GM23338 (cell line): Measurements from ENCODE around the gene CENPN. TPM values are rescaled to one million over a fixed set of nuclear protein-coding genes. Genes with fewer than 3 reads are reported as not detected.

Experiments used
- ATAC-seq: fragments of 200-7000 bp; cut with Tn5 transposase; 3 replicates; pipeline ENCODE4 v1.9.1; 2020
- DNase-seq: peaks from one replicate; pipeline ENCODE4 v3.0.0-alpha.2; 2015; ENCODE audit warnings: low spot score
- H2AFZ ChIP-seq: fragments of 200-600 bp; sonication (generic); 2 replicates; pipeline ENCODE4 v1.8.0; 2016; ENCODE audit warnings: antibody characterized with exemption, mild to moderate bottlenecking, moderate library complexity
- H3F3A ChIP-seq: fragments of 200-600 bp; sonication (generic); replicated peaks from 2 replicates; pipeline ENCODE4 v1.8.0; 2017; ENCODE audit warnings: antibody characterized with exemption, mixed run types, low read depth
- H3K27ac ChIP-seq: fragments of 200-600 bp; sonication (generic); 2 replicates; pipeline ENCODE4 v1.6.1; 2016; ENCODE audit warnings: low read depth
- H3K27me3 ChIP-seq: fragments of 200-600 bp; sonication (generic); 2 replicates; pipeline ENCODE4 v1.8.0; 2016; ENCODE audit warnings: mild to moderate bottlenecking, mixed run types, moderate library complexity; ENCODE audit not compliant: insufficient read depth
- H3K36me3 ChIP-seq: fragments of 200-600 bp; sonication (generic); 2 replicates; pipeline ENCODE4 v1.8.0; 2016; ENCODE audit warnings: mild to moderate bottlenecking; ENCODE audit not compliant: insufficient read depth
- H3K4me1 ChIP-seq: fragments of 200-600 bp; sonication (generic); 2 replicates; pipeline ENCODE4 v1.8.0; 2016; ENCODE audit warnings: mild to moderate bottlenecking, moderate library complexity; ENCODE audit not compliant: insufficient read depth
- H3K4me2 ChIP-seq: fragments of 200-600 bp; sonication (generic); 2 replicates; pipeline ENCODE4 v1.7.1; 2017; ENCODE audit warnings: mixed run types
- H3K4me3 ChIP-seq: fragments of 200-600 bp; sonication (generic); 2 replicates; pipeline ENCODE4 v1.6.1; 2016; ENCODE audit warnings: mixed run types
- H3K79me2 ChIP-seq: fragments of 200-600 bp; sonication (generic); replicated peaks from 2 replicates; pipeline ENCODE4 v1.8.0; 2017; ENCODE audit warnings: mild to moderate bottlenecking; ENCODE audit not compliant: insufficient read depth
- H3K9me2 ChIP-seq: fragments of 200-600 bp; sonication (generic); 2 replicates; pipeline ENCODE4 v1.8.0; 2017; ENCODE audit not compliant: insufficient read depth
- H4K20me1 ChIP-seq: fragments of 200-600 bp; sonication (generic); replicated peaks from 2 replicates; pipeline ENCODE4 v1.8.0; 2017; ENCODE audit warnings: mild to moderate bottlenecking; ENCODE audit not compliant: insufficient read depth
- H3K27ac Mint-ChIP-seq: 2 replicates; pipeline ENCODE4 v1.8.0; 2020; ENCODE audit warnings: inconsistent platforms, mild to moderate bottlenecking, moderate library complexity, mixed read lengths
- H3K27me3 Mint-ChIP-seq: 3 replicates; pipeline ENCODE4 v1.8.0; 2022; ENCODE audit warnings: low read depth, mild to moderate bottlenecking, moderate library complexity, mixed read lengths, inconsistent platforms; ENCODE audit not compliant: insufficient read depth, poor library complexity
- H3K36me3 Mint-ChIP-seq: 3 replicates; pipeline ENCODE4 v1.8.0; 2021; ENCODE audit warnings: low read depth, mild to moderate bottlenecking, inconsistent platforms, moderate library complexity, mixed read lengths
- H3K4me1 Mint-ChIP-seq: 3 replicates; pipeline ENCODE4 v1.8.0; 2020; ENCODE audit warnings: mild to moderate bottlenecking, inconsistent platforms, mixed read lengths
- H3K4me3 Mint-ChIP-seq: 3 replicates; pipeline ENCODE4 v1.8.0; 2021; ENCODE audit warnings: moderate library complexity, mild to moderate bottlenecking, inconsistent platforms, mixed read lengths
- H3K9me3 Mint-ChIP-seq: 3 replicates; pipeline ENCODE4 v1.8.0; 2020; ENCODE audit warnings: moderate library complexity, mild to moderate bottlenecking, inconsistent platforms, mixed read lengths
- ZNF331 ChIP-seq: fragments of 250-450 bp; sonication (Bioruptor Pico); IDR thresholded peaks from 2 replicates; pipeline ENCODE4 v1.5.0; 2020; ENCODE audit warnings: low read depth, mild to moderate bottlenecking, moderate library complexity
- polyA plus RNA-seq: library from polyadenylated mRNA; unstranded; fragments of >200 nt; fragmentation: Nextera tagmentation; extraction: Ambion mirVana; gene quantifications from 2 replicates; pipeline ENCODE4 v1.2.1, GENCODE V29; 2016
- total RNA-seq: library from RNA; depleted of rRNA; stranded (reverse); fragments of >200 nt; shearing (Covaris generic); gene quantifications from 2 replicates; pipeline ENCODE4 v1.2.3, GENCODE V29; 2014
- TF ChIP-seq, protein P1 (sequence below): IDR thresholded peaks from 2 replicates; pipeline ENCODE4 v1.6.1; 2016; ENCODE audit warnings: antibody characterized with exemption
- TF ChIP-seq, protein P2 (sequence below): fragments of 250-450 bp; sonication (Bioruptor Pico); IDR thresholded peaks from 2 replicates; pipeline ENCODE4 v1.5.0; 2020; ENCODE audit warnings: mild to moderate bottlenecking, moderate library complexity
- TF ChIP-seq, protein P3 (sequence below): IDR thresholded peaks from one replicate; pipeline ENCODE4 v1.6.1; 2018; ENCODE audit warnings: antibody characterized with exemption; ENCODE audit not compliant: unreplicated experiment

CENPN gene
- total and polyA plus RNA-seq, 2 experiments from 2014 or later, result 43.6 to 80.8 TPM

DNA sequence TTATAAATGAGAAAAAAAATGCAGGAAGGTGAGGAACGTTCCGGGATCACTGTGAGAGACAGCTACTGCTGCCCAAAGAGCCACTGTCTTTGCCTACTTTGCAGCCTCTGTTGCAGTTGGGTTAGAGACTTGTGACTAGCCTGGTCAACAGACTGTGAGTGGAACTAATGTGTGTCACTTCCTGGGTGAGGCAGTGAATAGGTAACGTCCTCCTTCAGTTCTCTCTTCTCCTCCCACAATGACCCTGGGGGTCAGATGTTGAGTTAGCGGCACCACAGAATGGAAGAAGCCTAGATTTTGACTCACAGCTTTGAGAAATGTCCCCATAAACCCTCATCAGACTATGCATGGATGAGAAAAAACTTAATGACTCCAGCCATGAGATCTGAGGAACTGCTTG, 64.8 kb downstream of the CENPN start (continued):
- TF ChIP-seq, protein P1, sequence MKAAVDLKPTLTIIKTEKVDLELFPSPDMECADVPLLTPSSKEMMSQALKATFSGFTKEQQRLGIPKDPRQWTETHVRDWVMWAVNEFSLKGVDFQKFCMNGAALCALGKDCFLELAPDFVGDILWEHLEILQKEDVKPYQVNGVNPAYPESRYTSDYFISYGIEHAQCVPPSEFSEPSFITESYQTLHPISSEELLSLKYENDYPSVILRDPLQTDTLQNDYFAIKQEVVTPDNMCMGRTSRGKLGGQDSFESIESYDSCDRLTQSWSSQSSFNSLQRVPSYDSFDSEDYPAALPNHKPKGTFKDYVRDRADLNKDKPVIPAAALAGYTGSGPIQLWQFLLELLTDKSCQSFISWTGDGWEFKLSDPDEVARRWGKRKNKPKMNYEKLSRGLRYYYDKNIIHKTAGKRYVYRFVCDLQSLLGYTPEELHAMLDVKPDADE, result no peak
- no peak for TF ChIP-seq ZNF331 (CRISPR knock-in tag)

DNA sequence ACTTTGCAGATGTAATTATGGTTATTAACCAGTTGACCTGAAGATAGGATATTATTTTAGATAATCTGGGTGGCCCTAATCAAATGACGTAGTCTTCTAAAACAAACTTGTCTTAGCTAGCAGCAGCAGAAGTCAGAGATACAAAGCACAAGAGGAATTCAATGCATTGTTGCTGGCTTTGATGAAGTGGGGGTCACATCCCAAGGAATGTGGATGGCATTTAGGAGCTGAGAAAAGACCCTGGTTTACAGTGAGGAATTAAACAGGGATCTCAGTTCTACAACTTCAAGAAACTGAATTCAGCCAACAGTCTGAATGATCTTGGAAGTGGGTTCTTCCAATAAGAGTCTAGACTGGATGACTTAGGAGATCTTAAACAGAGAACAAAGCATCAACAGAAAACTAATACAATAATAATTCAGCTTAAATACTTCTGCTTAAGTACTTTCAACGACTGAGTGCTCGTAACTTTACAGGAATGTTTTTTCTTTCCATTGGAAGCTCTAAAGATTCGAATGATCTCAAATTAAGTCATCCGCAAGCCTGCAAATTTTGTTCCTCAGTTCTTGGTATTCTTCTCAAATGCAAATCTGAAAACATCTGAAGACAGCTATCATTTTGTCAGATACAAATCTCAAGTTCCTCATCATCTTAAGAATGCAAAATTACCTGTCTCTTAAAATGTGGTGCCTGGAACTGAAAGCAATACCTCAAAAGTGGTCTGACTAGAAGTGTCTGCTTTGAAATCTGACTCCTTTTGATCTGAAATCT, 66.7 kb downstream of the CENPN start:
- peaks cover 6% of the 10 kb centered on the region for H3K27me3 Mint-ChIP-seq

DNA sequence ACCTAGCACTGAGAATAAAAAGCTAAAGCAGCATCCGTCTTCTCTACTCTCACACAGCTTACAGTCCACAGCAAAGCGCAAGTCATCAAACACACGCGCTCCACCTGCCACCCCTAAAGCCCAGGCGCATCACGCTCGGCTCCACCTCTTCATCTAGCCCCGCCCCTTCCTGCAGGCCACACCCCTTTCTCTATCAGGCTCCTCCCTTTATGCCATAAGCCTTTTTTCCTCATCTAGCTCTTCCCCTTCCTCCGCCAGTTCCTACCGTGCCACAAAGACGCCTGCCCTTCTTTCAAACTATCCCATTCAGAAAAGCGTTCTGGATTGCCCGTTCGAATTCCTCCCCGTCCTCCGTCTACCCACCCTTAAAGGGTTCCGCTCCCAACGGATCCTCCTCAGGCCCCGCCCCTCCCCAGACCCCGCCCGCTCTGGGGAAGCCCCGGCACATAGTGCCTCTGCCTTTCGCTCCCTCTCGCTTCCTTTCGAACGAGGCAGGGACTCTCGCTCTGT, 69.6 kb downstream of the CENPN start:
- ATAC-seq (peak; percentile 84), DNase-seq (peak; percentile 88)
- H4K20me1 ChIP-seq, result no peaks in the 10 kb centered on the region
- H3K4me1 ChIP-seq, result peaks cover 19% of the 10 kb centered on the region
- H3K4me3 ChIP-seq, result peak overlapping the region; percentile 89
- H3K4me1 Mint-ChIP-seq, result peaks cover 7% of the 10 kb centered on the region; the same call in 2 of the 3 replicates
- H3K4me2 ChIP-seq, result peak overlapping the region; percentile 91
- no peaks in the 10 kb centered on the region for H3K27me3 ChIP-seq
- no peaks in the 10 kb centered on the region for H3K9me2 ChIP-seq
- peaks cover 4% of the 10 kb centered on the region for H3K36me3 Mint-ChIP-seq
- H3F3A ChIP-seq, result no peaks in the 10 kb centered on the region
- no peak overlapping the region for H3K27ac Mint-ChIP-seq
- no peaks in the 10 kb centered on the region for H3K36me3 ChIP-seq
- peaks cover 6% of the 10 kb centered on the region for H3K27me3 Mint-ChIP-seq
- H3K27ac ChIP-seq, result peak overlapping the region; percentile 82
- H2AFZ ChIP-seq, result peak overlapping the region; percentile 96
- no peaks in the 10 kb centered on the region for H3K79me2 ChIP-seq
- no peak overlapping the region for H3K4me3 Mint-ChIP-seq
- H3K9me3 Mint-ChIP-seq, result no peaks in the 10 kb centered on the region
- TF ChIP-seq, protein P2, sequence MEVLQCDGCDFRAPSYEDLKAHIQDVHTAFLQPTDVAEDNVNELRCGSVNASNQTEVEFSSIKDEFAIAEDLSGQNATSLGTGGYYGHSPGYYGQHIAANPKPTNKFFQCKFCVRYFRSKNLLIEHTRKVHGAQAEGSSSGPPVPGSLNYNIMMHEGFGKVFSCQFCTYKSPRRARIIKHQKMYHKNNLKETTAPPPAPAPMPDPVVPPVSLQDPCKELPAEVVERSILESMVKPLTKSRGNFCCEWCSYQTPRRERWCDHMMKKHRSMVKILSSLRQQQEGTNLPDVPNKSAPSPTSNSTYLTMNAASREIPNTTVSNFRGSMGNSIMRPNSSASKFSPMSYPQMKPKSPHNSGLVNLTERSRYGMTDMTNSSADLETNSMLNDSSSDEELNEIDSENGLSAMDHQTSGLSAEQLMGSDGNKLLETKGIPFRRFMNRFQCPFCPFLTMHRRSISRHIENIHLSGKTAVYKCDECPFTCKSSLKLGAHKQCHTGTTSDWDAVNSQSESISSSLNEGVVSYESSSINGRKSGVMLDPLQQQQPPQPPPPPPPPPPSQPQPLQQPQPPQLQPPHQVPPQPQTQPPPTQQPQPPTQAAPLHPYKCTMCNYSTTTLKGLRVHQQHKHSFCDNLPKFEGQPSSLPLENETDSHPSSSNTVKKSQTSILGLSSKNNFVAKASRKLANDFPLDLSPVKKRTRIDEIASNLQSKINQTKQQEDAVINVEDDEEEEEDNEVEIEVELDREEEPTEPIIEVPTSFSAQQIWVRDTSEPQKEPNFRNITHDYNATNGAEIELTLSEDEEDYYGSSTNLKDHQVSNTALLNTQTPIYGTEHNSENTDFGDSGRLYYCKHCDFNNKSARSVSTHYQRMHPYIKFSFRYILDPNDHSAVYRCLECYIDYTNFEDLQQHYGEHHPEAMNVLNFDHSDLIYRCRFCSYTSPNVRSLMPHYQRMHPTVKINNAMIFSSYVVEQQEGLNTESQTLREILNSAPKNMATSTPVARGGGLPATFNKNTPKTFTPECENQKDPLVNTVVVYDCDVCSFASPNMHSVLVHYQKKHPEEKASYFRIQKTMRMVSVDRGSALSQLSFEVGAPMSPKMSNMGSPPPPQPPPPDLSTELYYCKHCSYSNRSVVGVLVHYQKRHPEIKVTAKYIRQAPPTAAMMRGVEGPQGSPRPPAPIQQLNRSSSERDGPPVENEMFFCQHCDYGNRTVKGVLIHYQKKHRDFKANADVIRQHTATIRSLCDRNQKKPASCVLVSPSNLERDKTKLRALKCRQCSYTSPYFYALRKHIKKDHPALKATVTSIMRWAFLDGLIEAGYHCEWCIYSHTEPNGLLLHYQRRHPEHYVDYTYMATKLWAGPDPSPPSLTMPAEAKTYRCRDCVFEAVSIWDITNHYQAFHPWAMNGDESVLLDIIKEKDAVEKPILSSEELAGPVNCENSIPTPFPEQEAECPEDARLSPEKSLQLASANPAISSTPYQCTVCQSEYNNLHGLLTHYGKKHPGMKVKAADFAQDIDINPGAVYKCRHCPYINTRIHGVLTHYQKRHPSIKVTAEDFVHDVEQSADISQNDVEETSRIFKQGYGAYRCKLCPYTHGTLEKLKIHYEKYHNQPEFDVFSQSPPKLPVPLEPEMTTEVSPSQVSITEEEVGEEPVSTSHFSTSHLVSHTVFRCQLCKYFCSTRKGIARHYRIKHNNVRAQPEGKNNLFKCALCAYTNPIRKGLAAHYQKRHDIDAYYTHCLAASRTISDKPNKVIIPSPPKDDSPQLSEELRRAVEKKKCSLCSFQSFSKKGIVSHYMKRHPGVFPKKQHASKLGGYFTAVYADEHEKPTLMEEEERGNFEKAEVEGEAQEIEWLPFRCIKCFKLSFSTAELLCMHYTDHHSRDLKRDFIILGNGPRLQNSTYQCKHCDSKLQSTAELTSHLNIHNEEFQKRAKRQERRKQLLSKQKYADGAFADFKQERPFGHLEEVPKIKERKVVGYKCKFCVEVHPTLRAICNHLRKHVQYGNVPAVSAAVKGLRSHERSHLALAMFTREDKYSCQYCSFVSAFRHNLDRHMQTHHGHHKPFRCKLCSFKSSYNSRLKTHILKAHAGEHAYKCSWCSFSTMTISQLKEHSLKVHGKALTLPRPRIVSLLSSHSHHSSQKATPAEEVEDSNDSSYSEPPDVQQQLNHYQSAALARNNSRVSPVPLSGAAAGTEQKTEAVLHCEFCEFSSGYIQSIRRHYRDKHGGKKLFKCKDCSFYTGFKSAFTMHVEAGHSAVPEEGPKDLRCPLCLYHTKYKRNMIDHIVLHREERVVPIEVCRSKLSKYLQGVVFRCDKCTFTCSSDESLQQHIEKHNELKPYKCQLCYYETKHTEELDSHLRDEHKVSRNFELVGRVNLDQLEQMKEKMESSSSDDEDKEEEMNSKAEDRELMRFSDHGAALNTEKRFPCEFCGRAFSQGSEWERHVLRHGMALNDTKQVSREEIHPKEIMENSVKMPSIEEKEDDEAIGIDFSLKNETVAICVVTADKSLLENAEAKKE (CRISPR knock-in tag), result no peak

More for the DNA sequence above, 66.7 kb downstream of the CENPN start:
- DNase-seq (peak; percentile 69), ATAC-seq (no peak)
- no peaks in the 10 kb centered on the region for H3F3A ChIP-seq
- peak overlapping the region; percentile 16; the same call in 1 of the 2 replicates for H3K27ac ChIP-seq
- H3K27me3 ChIP-seq, result no peaks in the 10 kb centered on the region
- no peak overlapping the region for H2AFZ ChIP-seq
- H3K4me1 Mint-ChIP-seq, result peaks cover 7% of the 10 kb centered on the region; the same call in 2 of the 3 replicates
- H3K36me3 Mint-ChIP-seq, result no peaks in the 10 kb centered on the region
- no peaks in the 10 kb centered on the region for H3K9me3 Mint-ChIP-seq
- H3K4me3 Mint-ChIP-seq, result no peak overlapping the region
- H3K4me1 ChIP-seq, result peaks cover 19% of the 10 kb centered on the region
- 0 out of 2 replicates have a peak overlapping the region, but pooled peaks have one; percentile 2 for H3K27ac Mint-ChIP-seq
- H3K4me2 ChIP-seq, result peak overlapping the region; percentile 12; the same call in 1 of the 2 replicates
- TF ChIP-seq, protein P3, sequence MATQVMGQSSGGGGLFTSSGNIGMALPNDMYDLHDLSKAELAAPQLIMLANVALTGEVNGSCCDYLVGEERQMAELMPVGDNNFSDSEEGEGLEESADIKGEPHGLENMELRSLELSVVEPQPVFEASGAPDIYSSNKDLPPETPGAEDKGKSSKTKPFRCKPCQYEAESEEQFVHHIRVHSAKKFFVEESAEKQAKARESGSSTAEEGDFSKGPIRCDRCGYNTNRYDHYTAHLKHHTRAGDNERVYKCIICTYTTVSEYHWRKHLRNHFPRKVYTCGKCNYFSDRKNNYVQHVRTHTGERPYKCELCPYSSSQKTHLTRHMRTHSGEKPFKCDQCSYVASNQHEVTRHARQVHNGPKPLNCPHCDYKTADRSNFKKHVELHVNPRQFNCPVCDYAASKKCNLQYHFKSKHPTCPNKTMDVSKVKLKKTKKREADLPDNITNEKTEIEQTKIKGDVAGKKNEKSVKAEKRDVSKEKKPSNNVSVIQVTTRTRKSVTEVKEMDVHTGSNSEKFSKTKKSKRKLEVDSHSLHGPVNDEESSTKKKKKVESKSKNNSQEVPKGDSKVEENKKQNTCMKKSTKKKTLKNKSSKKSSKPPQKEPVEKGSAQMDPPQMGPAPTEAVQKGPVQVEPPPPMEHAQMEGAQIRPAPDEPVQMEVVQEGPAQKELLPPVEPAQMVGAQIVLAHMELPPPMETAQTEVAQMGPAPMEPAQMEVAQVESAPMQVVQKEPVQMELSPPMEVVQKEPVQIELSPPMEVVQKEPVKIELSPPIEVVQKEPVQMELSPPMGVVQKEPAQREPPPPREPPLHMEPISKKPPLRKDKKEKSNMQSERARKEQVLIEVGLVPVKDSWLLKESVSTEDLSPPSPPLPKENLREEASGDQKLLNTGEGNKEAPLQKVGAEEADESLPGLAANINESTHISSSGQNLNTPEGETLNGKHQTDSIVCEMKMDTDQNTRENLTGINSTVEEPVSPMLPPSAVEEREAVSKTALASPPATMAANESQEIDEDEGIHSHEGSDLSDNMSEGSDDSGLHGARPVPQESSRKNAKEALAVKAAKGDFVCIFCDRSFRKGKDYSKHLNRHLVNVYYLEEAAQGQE, result no peak
- TF ChIP-seq ZNF331 (CRISPR knock-in tag), result no peak
- H3K9me2 ChIP-seq, result no peaks in the 10 kb centered on the region
- H3K79me2 ChIP-seq, result no peaks in the 10 kb centered on the region
- H3K36me3 ChIP-seq, result no peaks in the 10 kb centered on the region
- no peaks in the 10 kb centered on the region for H4K20me1 ChIP-seq
- no peak overlapping the region for H3K4me3 ChIP-seq
